GM18508 (cell line): Measurements from ENCODE around the gene CHCHD6.

Source experiments
- ATAC-seq: cut with Tn5 transposase; IDR thresholded peaks from one replicate; pipeline ENCODE4 v1.9.1; 2021; ENCODE audit warnings: moderate number of reproducible peaks; ENCODE audit not compliant: insufficient read depth, unreplicated experiment

Gene CHCHD6

DNA sequence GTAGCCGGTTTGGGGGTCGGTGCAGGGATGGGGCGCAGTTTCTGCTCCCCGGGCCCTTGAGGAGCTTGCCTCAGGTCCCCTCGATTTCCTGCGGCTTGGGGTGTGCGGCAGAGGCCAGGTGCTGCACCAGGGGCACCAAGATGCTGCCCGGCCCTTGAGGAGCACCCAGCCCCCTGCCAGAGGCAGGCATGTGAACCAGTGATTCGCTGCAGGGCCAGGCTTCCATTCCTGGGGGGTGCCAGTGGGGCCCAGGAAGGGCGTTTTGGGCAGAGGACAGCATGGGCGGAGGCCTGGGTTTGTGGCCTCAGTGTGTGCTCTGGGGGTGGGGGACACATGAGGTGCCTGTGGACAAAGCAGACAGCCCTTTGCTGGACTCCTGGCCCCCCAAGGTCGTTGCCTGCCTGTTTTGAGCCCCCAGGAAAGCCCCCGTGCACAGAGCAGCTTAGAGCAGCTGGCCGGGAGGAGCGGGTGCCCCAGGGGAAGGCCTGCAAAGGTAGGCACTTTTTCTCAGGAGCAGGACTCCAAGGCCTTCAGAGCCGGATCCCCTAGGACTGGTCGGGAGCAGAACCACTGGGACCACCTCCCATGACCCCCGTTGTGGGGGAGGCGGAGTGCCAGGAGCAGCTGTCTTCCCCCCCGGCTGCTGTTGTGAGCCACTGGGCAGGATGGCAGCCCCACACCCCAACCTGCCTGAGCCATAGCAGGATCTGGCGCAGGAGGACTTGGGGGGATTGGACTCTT, 280.5 kb downstream of the CHCHD6 start:
- no peak for ATAC-seq

DNA sequence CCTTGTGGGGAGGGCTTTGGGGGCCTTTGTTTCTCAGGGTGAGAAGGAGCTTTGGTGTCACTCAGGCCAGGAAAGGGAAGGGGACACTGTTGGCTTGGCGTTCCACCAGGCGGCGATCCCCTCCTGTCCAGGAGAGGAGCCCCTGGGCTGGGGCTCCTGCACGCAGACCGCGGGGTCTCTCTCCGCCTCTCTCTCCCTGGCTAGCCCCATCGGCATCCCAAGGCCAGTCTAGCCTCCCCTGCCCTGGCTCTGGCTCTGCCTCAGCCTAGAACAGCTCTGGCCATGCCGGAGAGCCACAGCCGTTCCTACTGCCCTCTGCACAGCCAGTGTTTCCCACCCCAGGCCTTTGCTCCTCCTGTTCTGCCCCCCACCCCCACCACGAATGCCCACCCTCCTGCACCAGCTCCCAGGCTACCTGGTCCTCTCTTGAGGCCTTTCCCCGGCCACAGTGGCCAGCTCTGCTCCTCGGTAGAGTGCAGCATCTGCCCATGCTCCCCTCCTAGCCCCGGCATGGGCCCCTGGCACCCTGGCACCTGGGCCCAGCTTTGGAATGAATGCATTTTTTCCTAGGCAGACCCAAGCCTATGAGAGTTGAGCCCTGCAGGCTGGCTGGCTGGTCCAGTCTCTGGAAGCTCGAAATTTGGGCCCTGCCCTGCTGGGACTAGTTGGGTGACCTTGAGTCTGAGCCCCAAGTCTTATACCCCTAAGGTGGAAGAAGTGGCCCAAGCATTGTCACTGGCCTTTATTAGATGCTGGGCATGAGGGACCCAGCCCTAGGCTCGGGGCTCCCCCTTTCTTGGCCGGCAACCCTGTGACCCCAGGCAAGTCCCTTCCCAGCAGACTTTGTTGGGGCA, 281.3 kb downstream of the CHCHD6 start:
- ATAC-seq = no peak

DNA sequence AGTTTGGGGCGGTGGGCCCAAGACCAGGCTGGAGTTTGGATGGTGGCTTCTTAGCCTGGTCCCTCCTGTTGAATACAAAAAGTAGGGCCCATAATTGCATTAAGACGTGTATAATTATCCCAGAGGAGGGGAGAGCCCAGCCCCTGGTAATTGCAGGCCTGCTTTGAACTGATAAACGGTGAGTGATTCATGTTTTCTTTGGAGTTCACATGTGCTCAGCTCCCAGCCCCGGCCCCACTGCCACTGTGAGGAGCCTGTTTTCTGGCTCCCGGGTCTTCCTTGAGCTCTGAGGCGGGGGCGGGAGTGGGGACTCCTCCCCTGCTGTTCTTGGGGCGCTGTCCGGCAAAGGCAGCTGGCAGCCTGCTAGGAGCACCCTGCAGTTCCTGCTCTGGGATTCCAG, 282.0 kb downstream of the CHCHD6 start:
- no peak for ATAC-seq

GRCh38 chr3:126987129-126987528, 283.1 kb downstream of the CHCHD6 start:
- no peak for ATAC-seq

DNA sequence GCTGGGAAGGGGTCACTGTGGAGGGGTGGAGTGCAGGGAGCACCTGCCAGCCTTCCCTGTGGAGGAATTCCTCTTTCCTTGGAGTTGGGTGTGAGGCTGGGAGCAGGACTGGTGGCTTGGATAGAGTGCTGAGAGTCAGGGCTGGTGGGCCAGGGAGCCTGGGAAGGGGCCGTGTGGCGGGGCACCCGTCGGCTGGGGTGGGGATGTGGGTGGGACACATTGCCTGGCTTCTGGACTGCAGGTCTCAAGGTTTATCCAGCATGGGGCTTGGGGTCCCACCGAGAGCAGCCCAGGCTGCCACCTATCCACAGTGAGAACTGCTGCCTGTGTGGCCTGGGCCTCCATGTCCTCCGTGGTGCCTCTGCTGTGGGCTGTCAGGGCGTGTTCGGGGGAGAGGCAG, 283.6 kb downstream of the CHCHD6 start:
- ATAC-seq = no peak

GRCh38 chr3:126988451-126989021, 284.5 kb downstream of the CHCHD6 start:
- ATAC-seq = no peak

GRCh38 chr3:126989316-126990023, 285.4 kb downstream of the CHCHD6 start:
- no peak for ATAC-seq

DNA sequence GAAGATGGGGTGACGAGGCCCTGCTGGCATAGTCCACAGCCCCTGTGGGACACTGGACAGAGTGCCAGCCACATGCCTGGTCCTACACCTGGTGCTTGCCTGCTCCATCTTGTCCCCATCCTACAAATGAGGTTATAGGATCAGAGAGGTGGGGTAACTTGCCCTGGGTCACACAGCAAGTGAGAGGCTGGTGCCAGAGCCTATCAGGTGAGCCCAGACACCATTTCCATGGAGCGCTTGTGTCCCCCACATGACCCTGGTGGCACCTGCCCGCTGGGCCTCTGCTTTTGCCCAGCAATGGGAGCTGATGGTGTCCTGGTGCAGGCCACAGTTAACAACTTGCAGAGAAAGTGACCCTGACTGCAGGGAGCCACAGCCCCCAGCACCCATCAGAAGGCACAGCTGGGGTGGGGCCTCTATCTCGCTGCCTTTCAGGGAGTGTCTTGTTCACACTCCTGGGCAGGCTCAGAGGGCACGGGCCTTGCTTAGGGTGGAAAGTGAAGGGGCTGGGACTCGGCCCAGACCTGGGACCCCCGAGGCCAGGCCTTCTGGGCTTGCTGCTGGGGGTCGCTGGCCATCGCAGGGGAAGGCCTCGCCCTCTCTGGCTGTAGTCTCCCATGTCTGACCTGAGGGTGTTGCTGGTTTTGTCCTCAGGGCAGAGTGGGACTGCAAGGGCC, 286.1 kb downstream of the CHCHD6 start:
- ATAC-seq = no peak

DNA sequence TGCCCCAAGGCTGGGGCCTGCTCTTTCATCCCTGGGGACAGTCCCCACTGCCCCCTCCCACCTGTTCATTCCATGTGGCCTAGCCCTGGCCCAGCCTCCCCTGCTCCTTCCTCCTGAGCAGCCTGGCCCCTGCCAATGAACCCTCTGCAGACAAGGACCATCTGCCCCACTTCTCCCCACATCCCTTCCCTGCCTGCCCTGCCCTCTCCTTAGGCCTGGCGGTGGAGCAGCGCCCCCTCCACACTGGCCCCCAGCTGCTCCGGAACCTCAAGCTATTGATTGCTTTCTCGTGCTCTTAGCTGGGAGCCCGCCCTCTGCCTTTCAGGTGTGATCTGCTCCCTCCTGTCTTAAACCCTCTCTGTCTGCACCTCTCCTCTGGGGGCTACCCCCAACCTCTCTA, 286.9 kb downstream of the CHCHD6 start:
- no peak for ATAC-seq

DNA sequence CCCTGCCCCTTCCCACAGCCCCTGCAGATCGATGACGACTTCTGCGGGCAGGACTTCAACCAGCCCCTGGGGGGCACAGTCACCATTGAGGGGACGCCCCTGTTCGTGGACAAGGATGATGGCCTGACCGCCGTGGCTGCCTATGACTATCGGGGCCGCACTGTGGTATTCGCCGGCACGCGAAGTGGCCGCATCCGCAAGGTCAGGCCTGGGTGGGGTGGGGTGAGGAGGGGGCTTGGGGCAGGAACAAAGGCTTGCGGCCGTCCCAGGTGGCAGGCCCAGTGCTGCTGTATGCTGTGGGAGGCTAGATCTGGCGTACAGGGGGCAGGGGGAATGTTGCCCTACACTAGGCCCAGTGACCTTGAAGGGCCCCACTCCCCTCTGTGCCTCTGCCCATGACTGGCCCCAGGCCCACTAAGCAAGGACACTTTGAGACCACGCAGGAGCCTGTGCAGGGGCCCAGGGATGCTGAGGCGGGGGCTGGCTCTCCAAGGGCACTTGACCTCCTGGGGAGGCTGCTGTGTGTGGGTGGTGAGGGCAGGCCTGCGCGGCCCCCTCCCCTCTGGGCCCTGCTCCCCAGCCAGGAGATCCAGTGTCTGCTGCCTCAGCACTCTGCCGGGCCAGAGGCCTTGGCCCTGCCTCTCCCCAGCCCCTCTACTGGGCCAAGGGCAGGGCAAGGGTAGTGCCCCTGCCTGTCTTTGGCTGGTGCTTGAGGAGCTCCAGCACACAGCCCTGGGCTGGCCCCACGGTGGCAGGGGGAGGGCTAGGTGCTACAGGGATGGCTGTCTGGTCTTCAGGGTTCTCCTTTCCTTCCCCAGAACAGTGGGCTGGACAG, 287.5 kb downstream of the CHCHD6 start:
- no peak for ATAC-seq

- no peak for ATAC-seq
Observed at GRCh38 chr3:126992216-126992615, 288.2 kb downstream of the CHCHD6 start.

DNA sequence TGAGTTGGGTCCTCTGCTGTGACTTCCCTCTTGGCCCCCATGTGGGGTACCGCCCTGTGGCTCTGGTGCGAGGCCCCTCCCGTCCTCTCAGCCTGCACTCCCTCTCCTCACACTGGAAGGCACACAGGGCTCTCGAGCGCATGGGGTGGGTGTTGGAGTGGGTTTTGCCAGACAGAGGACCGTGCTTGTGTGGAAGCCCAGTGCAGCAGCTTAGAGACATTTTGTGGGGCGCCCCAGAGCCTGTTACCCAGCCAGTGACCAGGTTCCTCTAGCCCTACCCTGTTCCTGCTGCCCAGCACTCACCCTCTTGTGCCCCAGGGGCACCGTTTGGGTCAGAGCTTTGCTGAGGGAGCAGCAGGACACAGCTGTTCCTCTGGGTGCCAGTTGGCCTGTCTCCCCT, 288.7 kb downstream of the CHCHD6 start:
- no peak for ATAC-seq

- no peak for ATAC-seq
Observed at GRCh38 chr3:126993436-126993835, 289.4 kb downstream of the CHCHD6 start.

GRCh38 chr3:126994661-126995245, 290.7 kb downstream of the CHCHD6 start:
- ATAC-seq = no peak

DNA sequence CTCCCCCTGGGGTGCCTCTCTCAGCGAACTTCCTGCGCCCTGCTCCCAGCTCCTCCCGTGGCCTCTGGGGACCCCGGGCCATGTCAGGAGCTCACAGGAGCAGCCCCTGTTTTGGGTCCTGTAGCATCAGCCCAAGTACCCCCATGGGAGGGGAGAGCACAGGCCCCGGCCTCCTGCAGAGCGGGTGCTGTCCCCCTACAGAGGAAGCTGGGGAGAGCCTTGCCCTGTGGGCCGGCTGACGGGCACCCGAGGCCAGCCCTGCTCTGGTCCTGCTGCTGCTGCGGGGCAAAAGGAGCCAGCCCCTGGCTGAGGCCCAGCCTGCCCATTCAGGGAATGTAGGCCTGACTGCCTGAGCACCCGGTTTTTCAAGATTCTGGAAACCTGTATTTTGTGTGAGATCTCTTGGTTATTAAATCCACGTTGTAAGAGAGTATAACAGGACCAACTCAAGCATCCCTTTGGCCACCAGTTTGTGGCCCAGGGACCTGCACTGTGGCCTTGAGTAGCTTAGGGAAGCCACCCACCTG, 291.3 kb downstream of the CHCHD6 start:
- ATAC-seq = no peak

DNA sequence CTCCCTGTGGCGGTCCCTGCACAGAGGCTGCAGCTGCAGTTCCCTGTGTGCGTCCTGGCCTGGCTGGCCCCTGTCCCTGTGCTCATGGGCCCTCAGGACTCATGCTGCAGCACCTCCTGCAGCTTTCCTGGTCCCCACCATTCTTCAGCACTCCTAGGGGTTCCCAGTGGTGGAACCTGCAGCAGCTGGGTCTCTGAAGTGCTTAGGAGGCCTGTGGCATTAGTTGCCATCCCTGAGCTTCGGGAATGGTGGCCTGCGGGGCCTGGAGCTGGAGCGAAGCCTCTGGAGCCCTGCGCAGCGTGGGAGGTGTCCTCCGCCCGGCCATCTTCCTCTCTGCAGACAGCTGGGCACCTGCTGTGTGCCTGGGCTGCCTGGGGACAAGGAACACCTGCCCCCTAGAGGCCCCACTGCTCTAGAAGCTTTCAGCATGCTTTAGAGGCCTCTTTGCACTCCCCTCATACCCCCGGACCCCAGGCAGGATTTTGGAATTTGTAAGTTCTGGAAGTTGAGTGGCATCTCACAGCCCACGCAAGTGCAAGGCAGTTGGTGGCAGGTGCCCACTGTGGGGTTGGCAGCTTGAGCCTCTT, 292.0 kb downstream of the CHCHD6 start:
- no peak for ATAC-seq

GRCh38 chr3:126996905-126997304, 292.9 kb downstream of the CHCHD6 start:
- no peak for ATAC-seq

- ATAC-seq = no peak
Observed at GRCh38 chr3:126997455-126998038, 293.5 kb downstream of the CHCHD6 start.
